GM12801 (cell line): ENCODE data around the gene SAMM50.

ENCODE experiments used
- CTCF ChIP-seq: IDR thresholded peaks from one replicate; pipeline ENCODE4 v1.5.1; 2011; ENCODE audit warnings: control low read depth; ENCODE audit not compliant: insufficient read length; ENCODE audit errors: extremely low read depth

SAMM50 gene

GRCh38 chr22:43999378-43999777, 44.1 kb downstream of the SAMM50 start:
- no peak for TF ChIP-seq CTCF

GRCh38 chr22:44000123-44000522, 44.9 kb downstream of the SAMM50 start:
- TF ChIP-seq CTCF = no peak

GRCh38 chr22:44001521-44001920, 46.3 kb downstream of the SAMM50 start:
- TF ChIP-seq CTCF = no peak

DNA sequence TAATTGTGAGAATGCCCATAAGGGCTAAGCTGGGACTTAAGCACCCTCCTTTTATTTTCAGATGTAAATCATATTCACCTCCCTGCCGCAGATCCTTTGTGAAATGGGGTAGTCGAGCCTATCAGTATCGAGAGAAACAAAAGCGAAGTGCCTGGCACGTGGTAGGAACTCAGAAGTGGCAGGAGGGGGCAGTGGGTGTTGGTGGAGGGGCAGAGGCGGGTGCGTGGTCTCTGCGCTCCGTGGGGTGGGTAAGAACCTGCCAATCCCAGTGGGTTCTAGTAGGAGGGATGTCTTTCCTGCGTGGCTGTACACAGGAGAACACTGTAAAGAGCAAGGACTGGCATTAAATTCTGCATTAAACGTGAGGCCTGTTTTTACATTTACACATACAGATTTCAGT, 47.1 kb downstream of the SAMM50 start:
- TF ChIP-seq CTCF = no peak

DNA sequence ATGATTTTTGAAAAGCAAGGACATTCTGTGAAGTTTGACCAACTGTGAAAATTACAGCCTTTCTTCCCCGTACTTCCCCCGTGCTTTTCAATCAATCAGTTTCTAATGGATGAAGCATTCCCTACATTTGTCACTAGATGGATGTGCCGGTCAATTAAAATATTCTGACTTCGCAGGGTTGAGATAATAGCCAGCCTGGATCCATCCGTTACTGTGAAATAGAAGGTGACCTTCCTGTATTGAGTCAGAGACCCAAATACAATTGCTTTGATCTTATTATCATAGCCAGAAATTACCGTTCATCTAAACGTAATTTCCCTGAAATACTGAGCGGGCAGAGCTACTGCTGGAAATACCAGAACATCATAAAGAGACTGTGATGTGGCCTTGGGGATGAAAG, 47.8 kb downstream of the SAMM50 start:
- no peak for TF ChIP-seq CTCF

- TF ChIP-seq CTCF = no peak
Measured at GRCh38 chr22:44003405-44004103, 48.3 kb downstream of the SAMM50 start.

DNA sequence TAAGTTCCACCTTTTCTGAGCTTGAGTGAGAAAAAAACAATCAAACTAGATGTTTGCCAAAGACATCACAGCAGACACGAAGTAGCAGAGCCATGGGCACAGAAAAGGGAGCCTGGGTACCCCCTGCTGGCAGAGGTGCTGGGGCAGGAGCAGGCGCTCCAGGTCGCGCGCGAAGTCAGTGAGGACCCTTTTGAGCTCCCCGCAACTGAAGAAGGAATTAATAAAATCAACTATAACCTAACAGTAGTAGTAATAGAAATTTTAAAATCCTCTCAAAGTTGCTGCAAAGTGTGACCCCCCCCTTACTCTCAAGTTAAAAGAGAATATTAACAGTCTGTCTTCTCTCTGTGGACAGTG, 48.8 kb downstream of the SAMM50 start:
- no peak for TF ChIP-seq CTCF
